Hematopoietic multipotent progenitor cell treated with erythropoietin and hydrocortisone succinate and interleukin-3 and kit ligand, for 15 days (in vitro differentiated cells): ENCODE results near the gene CD244.

ENCODE experiments used
- DNase-seq: peaks from one replicate; pipeline ENCODE4 v3.0.0-alpha.2; 2015; ENCODE audit warnings: low spot score

CD244 gene

GRCh38 chr1:160844447-160845232, 18.0 kb downstream of the CD244 start:
- no peak for DNase-seq

GRCh38 chr1:160841079-160841478, 21.6 kb downstream of the CD244 start:
- DNase-seq, result no peak

- no peak for DNase-seq
Observed at GRCh38 chr1:160839746-160840145, 22.9 kb downstream of the CD244 start.

DNA sequence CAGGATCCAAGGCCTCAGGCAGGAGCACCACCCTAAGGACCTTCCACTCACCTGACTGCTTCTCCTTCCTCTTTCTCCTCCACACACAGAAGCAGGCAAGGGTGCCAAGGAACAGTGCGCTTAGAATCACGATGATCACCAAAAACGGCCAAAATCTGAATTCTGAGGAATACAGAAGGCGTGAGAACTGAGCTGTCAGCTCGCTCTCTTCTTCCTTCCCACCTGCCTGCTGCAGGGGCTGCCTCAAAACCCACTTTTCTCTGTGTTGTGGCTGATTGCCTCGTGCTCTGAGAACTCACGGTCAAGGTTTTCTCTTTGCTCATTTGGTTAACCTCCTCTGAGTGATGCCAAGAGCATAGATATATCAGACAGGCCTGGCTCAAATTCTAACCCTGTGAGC, 23.8 kb downstream of the CD244 start:
- no peak for DNase-seq

- peak; percentile 46 for DNase-seq
Observed at GRCh38 chr1:160837558-160838205, 25.0 kb downstream of the CD244 start.

DNA sequence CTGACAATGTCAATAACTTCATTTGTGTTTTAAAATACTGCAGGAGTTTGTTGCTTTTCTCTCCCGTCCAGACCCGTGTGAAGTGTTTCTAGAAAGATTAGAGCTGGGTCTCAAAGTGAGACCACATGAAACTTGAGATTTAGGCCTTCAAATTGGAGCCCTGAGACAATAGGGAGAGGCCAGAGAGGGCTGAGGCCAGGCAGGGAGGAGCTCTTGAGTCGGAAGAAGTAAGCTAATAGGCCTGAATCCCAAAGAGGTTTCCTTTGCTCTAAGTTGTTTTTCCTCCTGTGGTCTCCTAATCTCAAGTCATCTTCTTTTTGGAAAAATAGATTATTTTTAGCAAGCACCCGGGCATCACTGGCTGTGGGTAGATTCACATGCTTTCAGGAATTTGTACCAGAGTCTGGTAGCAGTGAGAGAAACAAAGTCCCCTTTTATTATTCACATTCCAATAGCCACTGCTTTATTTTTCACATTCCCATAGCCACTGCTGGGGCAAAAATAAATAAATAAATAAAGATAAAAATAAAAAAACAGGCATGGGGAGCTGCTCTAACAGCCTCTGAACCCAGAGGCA, 25.6 kb downstream of the CD244 start:
- DNase-seq, result no peak

- no peak for DNase-seq
Observed at GRCh38 chr1:160836561-160836960, 26.1 kb downstream of the CD244 start.

DNA sequence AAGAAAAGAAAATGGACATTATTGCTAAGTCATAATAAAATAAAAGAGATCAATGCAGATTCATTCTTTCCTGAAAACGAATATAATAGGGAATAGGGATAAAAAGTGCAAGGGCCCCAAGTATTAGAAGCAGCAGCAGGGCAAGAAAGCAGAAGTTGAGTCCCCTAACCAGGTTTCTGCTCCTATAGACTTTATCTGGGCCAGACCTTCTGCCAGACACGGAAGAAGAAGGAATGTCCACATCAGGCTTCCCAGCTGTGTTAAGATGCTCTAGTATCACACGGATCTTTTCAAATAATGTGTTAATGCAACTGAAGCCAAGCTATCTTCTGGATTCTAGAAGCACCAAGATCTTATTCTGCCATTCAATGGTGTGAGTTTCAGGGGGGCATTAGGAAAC, 26.9 kb downstream of the CD244 start:
- DNase-seq, result no peak

GRCh38 chr1:160834945-160835565, 27.6 kb downstream of the CD244 start:
- peak; percentile 83 for DNase-seq

- peak; percentile 77 for DNase-seq
Observed at GRCh38 chr1:160830321-160831153, 32.1 kb downstream of the CD244 start.

- no peak for DNase-seq
Observed at GRCh38 chr1:160829766-160830165, 32.9 kb downstream of the CD244 start.

GRCh38 chr1:160827418-160827817, 35.3 kb downstream of the CD244 start:
- no peak for DNase-seq

GRCh38 chr1:160826546-160826945, 36.1 kb downstream of the CD244 start:
- no peak for DNase-seq

GRCh38 chr1:160823296-160823695, 39.4 kb downstream of the CD244 start:
- DNase-seq, result peak; percentile 90

GRCh38 chr1:160821627-160822026, 41.1 kb downstream of the CD244 start:
- DNase-seq, result peak; percentile 46

DNA sequence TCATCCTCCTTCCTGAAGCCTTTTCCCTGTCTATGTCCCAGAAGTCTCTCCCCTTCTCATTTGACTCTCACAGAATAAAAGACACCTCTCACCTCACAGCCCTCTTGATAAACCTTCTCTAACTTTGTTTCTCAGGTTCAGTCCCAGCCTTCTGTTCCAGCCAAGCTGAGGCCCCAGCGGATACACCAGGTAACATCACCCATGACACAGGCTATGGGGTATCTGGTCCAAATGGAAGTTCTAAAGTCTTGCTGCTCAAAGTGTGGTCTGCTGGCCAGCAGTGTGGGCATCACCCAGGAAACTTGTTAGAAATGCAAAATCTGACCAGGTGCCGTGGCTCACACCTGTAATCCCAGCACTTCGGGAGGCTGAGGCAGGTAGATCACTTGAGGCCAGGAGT, 43.5 kb downstream of the CD244 start:
- no peak for DNase-seq

DNA sequence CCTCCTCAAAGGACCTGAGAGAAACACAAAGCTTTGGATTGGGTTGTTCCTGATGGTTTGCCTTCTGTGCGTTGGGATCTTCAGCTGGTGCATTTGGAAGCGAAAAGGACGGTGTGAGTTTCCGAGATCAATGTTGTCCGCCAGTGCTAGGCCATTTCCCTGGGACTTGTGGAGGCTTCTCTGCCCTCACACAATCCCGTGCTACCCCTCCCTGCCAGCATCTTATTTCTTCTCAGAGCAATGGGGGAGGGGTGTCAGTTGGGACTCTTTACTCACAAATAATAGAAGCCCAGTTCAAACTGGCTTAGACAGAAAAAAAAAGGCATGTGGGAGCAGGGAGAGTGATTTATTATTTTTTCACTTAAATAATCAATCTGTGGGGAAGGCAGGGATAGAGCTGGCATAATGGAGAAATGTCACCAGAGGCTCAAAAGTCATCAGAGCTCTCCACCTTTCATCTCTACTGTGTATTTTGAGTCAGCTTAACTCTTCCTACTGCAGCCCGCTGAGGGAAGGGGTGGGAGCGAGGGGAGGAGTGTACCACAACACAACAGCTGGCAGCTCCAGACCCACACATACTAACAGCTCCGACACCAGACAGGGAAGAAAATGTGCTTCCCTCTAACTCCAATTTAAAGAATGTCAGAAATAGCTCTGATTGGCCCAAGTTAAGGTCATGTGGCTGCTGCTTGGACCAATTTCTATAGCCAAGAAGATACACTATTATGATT, 44.3 kb downstream of the CD244 start:
- DNase-seq, result no peak

DNA sequence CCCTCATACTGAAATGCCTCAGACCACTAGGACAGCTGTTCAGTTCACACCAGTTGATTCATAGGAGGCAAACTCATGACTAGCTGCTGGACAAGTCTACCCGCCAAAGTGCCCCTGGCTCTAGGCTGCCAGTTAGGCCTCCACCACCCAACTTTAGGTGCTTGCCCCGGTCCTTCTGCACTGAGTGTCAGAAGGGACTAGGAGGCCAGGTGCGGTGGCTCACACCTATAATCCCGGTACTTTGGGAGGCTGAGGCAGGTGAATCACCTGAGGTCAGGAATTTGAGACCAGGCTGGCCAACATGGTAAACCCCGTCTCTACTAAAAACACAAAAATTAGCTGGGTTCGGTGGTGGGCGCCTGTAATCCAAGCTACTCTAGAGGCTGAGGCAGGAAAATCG, 47.8 kb downstream of the CD244 start:
- DNase-seq, result no peak

DNA sequence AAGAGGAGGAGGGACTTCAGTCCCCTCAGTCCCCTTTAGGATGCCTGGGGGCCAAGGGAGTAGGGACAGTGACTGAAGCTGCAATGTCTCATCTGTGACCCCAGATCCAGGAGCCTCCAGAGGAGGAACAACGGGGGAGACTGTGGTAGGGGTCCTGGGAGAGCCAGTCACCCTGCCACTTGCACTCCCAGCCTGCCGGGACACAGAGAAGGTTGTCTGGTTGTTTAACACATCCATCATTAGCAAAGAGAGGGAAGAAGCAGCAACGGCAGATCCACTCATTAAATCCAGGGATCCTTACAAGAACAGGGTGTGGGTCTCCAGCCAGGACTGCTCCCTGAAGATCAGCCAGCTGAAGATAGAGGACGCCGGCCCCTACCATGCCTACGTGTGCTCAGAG, 48.4 kb downstream of the CD244 start:
- no peak for DNase-seq

- DNase-seq, result peak; percentile 66
Observed at GRCh38 chr1:160813215-160813614, 49.5 kb downstream of the CD244 start.

GRCh38 chr1:160811147-160811546, 51.5 kb downstream of the CD244 start:
- DNase-seq, result no peak
